Heart left ventricle (tissue), 16 donors: ENCODE results near the gene GALNT14. TPM values are rescaled to one million over a fixed set of nuclear protein-coding genes. Genes with fewer than 3 reads are reported as not detected.

Experiments
- ATAC-seq, 4 donors: fragments of 200-7000 bp; cut with Tn5 transposase; one replicate each; pipeline ENCODE4 v1.9.1; 2020 to 2022; ENCODE audit warnings: moderate library complexity in 4 of 4, mild to moderate bottlenecking in 3 of 4, moderate number of reproducible peaks in 1 of 4
- DNase-seq, 5 donors: peaks; one replicate each; pipeline ENCODE4 v3.0.0-alpha.2; 2020
- H3K27ac ChIP-seq, 12 donors: fragments of 200-600 bp; sonication (generic) in 4 of 12; one replicate each; pipeline versions ENCODE4 v1.5.0 to v1.8.0; 2016 to 2022; ENCODE audit warnings: mild to moderate bottlenecking in 2 of 12
- H3K27me3 ChIP-seq, 9 donors: fragments of 200-600 bp; sonication (generic) in 2 of 9; one replicate each; pipeline versions ENCODE4 v1.5.1 to v1.8.0; 2016 to 2022; ENCODE audit warnings: mild to moderate bottlenecking in 3 of 9
- H3K36me3 ChIP-seq, 9 donors: fragments of 200-600 bp; sonication (generic) in 2 of 9; one replicate each; pipeline versions ENCODE4 v1.5.0 to v1.8.0; 2018 to 2022; ENCODE audit warnings: mild to moderate bottlenecking in 2 of 9
- H3K4me1 ChIP-seq, 12 donors: fragments of 200-600 bp; sonication (generic) in 4 of 12; one replicate each; pipeline versions ENCODE4 v1.5.0 to v1.8.0; 2016 to 2022; ENCODE audit warnings: mild to moderate bottlenecking in 3 of 12
- H3K4me3 ChIP-seq, 12 donors: fragments of 200-600 bp; sonication (generic) in 4 of 12; one replicate each; pipeline versions ENCODE4 v1.5.0 to v1.8.0; 2017 to 2022; ENCODE audit warnings: mild to moderate bottlenecking in 9 of 12, moderate library complexity in 4 of 12
- H3K9me3 ChIP-seq, 12 donors: fragments of 200-600 bp; sonication (generic) in 4 of 12; one replicate each; pipeline versions ENCODE4 v1.5.0 to v1.8.0; 2016 to 2022; ENCODE audit warnings: mild to moderate bottlenecking in 1 of 12
- POLR2A ChIP-seq, 2 donors: fragments of 450-650 bp; IDR thresholded peaks; one replicate each; pipeline ENCODE4 v1.6.1; 2017; ENCODE audit warnings: antibody characterized with exemption in 2 of 2, mild to moderate bottlenecking in 2 of 2, moderate library complexity in 2 of 2
- WGBS, 4 donors: extraction: QIAGEN DNeasy Blood & Tissue Kit in 2 of 4; methylation state at CpG; one replicate each; pipeline versions ENCODE4 v1.1.5 to v1.1.7; 2013 to 2018; 5-methylcytosine and 5-hydroxymethylcytosine counted together
- intact Hi-C, 10 donors: fragments of 100-400 bp; cut with DNase I; formaldehyde crosslinking; loops; one replicate each; pipeline versions ENCODE4 v1.11.1 to v1.14.2; 2022
- polyA plus RNA-seq, 2 donors: library from polyadenylated mRNA; stranded (reverse); fragments of 200-250 nt; gene quantifications; one replicate each; pipeline ENCODE4 v1.2.3, GENCODE V29; 2013
- total RNA-seq, 9 donors: library from RNA; depleted of rRNA in 2 of 9; stranded (reverse); fragments of >200 nt in 2 of 9; fragmentation: NEBNext Ultra II Directional in 3 of 9; extraction: Animal tissue kit (Norgen Biotek cat#: 25700) in 3 of 9; gene quantifications; one replicate each; pipeline versions ENCODE4 v1.1.0 to v1.2.4, GENCODE V29; 2016 to 2023
- TF ChIP-seq, protein P1 (sequence below), 12 donors: fragments of 200-600 bp; sonication (generic) in 4 of 12; IDR thresholded peaks; one replicate each; pipeline versions ENCODE4 v1.5.0 to v1.8.0; 2018 to 2022; ENCODE audit warnings: antibody characterized with exemption in 12 of 12, mild to moderate bottlenecking in 5 of 12
- donor health status: ischemic (EF 13 %, LVEDD 7.1; RV severe dilation, severe dysfunction).
- donor health status: healthy with polysubstance abuse.
- donor health status: DM: no; HTN: yes; CAD: no.
- donor health status: DM: no; HTN: no; CAD: no.
- donor health status: ischemic (EF 25% LVEDD 6.9; RV normal size, moderate dysfunction).
- donor health status: ischemic (EF 25% LVEDD 5.7; RV mildly dilated, moderate dysfunction).
- donor health status: healthy.
- donor health status: DM: yes; HTN: yes; CAD: no.
- donor health status: ischemic (EF 35%, LVEDD 5.7; RV mildly dilated, moderate dysfunction).
- donor health status: nonischemic (EF 11% LVEDD 7.7; RV severe dilation, severe dysfunction).
- donor health status: DM: yes; HTN: yes; CAD: no.
- donor health status: PGD.
- donor health status: ischemic (EF 29% LVEDD 5.4; RV normal size, mild dysfunction).
- donor health status: nonischemic (EF 23%, LVEDD 6.1; RV moderate dilation, normal function).

The GALNT14 gene
- total and polyA plus RNA-seq, 11 donors, result 0.29 to 2.4 (median 1.0) TPM; not detected in 2

- Histone ChIP-seq H3K27me3 (peaks cover 0 to 10% (median 0%) of the 10 kb centered on the region in 9 donors), H3K4me3 (no peak overlapping the region), H3K4me1 (no peaks in the 10 kb centered on the region), H3K36me3 (no peaks in the 10 kb centered on the region), H3K27ac (no peak overlapping the region), H3K9me3 (no peaks in the 10 kb centered on the region)
- no peak for DNase-seq
- ATAC-seq, result no peak
- 50 to 78% (median 68%) methylated on average over 1 to 3 of the region's 3 CpGs for WGBS, 4 donors
- TF ChIP-seq, protein P1, sequence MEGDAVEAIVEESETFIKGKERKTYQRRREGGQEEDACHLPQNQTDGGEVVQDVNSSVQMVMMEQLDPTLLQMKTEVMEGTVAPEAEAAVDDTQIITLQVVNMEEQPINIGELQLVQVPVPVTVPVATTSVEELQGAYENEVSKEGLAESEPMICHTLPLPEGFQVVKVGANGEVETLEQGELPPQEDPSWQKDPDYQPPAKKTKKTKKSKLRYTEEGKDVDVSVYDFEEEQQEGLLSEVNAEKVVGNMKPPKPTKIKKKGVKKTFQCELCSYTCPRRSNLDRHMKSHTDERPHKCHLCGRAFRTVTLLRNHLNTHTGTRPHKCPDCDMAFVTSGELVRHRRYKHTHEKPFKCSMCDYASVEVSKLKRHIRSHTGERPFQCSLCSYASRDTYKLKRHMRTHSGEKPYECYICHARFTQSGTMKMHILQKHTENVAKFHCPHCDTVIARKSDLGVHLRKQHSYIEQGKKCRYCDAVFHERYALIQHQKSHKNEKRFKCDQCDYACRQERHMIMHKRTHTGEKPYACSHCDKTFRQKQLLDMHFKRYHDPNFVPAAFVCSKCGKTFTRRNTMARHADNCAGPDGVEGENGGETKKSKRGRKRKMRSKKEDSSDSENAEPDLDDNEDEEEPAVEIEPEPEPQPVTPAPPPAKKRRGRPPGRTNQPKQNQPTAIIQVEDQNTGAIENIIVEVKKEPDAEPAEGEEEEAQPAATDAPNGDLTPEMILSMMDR (IDR thresholded peaks at IDR 0.05), result no peak
- TF ChIP-seq POLR2A (IDR thresholded peaks at IDR 0.05), result no peak
- intact Hi-C loops, result no loop called here
Measured at GRCh38 chr2:31110998-31111397, 27.2 kb downstream of the GALNT14 start.

- DNase-seq (no peak), ATAC-seq (no peak)
- intact Hi-C loops, result no loop called here
- no peak overlapping the region for H3K4me3 ChIP-seq
- peaks cover 0 to 10% (median 0%) of the 10 kb centered on the region in 9 donors for H3K27me3 ChIP-seq
- WGBS, 4 donors, result 70 to 78% (median 76%) methylated on average over 3 of the region's 3 CpGs
- no peaks in the 10 kb centered on the region for H3K9me3 ChIP-seq
- no peaks in the 10 kb centered on the region for H3K36me3 ChIP-seq
- no peak overlapping the region for H3K27ac ChIP-seq
- no peak for TF ChIP-seq POLR2A (IDR thresholded peaks at IDR 0.05)
- H3K4me1 ChIP-seq, result no peaks in the 10 kb centered on the region
Measured at GRCh38 chr2:31110431-31110830, 27.8 kb downstream of the GALNT14 start.

DNA sequence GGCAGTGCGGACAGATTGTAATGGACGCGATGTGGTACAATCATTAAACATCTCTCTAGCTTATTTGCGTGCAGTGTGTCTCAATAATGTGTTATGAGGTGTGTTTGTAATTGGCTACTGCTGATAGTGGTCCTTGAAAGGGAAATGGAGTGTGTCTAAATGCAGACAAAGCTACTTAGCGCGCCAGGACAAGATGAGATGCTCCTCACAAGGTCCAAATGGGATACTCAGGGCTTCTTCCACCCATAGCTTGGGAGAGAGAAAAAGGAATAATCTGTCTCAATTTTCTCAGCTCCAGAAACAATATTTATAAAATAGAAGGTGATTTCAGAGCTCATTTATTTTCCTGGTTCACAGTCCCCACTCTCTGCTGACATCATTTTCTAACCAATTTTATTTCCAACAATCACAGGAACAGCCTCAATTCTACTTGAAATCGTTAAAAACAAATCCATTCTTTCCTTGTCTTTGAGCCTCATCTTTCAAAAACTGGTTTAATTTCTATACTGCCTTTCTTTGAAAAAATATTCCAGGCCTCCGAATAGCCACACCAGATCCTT is 28.5 kb downstream of the GALNT14 start:
- H3K4me1 ChIP-seq, result no peaks in the 10 kb centered on the region
- peaks cover 0 to 10% (median 0%) of the 10 kb centered on the region in 9 donors for H3K27me3 ChIP-seq
- intact Hi-C loops, result no loop called here
- H3K9me3 ChIP-seq, result no peaks in the 10 kb centered on the region
- no peak for TF ChIP-seq POLR2A (IDR thresholded peaks at IDR 0.05)
- TF ChIP-seq, protein P1 (IDR thresholded peaks at IDR 0.05), result no peak
- no peaks in the 10 kb centered on the region for H3K36me3 ChIP-seq
- no peak for DNase-seq
- no peak for ATAC-seq
- WGBS, 4 donors, result 87 to 92% (median 89%) methylated on average over 8 of the region's 8 CpGs
- no peak overlapping the region for H3K4me3 ChIP-seq
- no peak overlapping the region for H3K27ac ChIP-seq

- Histone ChIP-seq H3K27me3 (peaks cover 0 to 15% (median 0%) of the 10 kb centered on the region in 9 donors), H3K9me3 (no peaks in the 10 kb centered on the region), H3K4me1 (no peaks in the 10 kb centered on the region), H3K27ac (no peak overlapping the region), H3K36me3 (no peaks in the 10 kb centered on the region), H3K4me3 (no peak overlapping the region)
- no peak for DNase-seq
- intact Hi-C loops, result no loop called here
- TF ChIP-seq, protein P1 (IDR thresholded peaks at IDR 0.05), result no peak
- no peak for TF ChIP-seq POLR2A (IDR thresholded peaks at IDR 0.05)
- no peak for ATAC-seq
- 74 to 84% (median 79%) methylated on average over 3 of the region's 3 CpGs for WGBS, 4 donors
Measured at GRCh38 chr2:31108561-31109286, 29.5 kb downstream of the GALNT14 start.
